ENCODE results near the gene MFSD12.

The MFSD12 gene

DNA sequence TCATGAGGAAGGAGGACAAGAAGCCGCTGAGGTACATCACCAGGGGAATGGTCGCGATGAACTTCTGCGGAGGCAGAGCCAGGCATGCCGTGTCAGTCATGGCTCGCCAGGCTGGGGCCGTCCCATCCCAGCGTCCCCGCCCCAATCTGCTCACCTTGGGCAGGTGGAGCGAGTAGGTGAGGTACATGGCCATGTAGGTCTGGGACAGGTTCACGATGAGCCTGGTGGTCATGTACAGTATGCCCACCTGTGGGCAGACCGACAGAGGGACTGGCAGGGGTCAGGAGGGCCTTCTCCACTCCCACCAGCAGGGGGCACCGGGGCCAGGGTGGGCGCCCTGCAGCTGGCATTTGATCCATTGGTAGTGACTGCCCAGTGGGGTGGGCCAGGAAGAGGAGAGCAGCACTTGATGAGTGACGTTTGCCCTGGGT, 10.1 kb downstream of the MFSD12 start:
- DNase-seq (ENCODE audit: low read depth): no peak
- TF ChIP-seq, protein P1, sequence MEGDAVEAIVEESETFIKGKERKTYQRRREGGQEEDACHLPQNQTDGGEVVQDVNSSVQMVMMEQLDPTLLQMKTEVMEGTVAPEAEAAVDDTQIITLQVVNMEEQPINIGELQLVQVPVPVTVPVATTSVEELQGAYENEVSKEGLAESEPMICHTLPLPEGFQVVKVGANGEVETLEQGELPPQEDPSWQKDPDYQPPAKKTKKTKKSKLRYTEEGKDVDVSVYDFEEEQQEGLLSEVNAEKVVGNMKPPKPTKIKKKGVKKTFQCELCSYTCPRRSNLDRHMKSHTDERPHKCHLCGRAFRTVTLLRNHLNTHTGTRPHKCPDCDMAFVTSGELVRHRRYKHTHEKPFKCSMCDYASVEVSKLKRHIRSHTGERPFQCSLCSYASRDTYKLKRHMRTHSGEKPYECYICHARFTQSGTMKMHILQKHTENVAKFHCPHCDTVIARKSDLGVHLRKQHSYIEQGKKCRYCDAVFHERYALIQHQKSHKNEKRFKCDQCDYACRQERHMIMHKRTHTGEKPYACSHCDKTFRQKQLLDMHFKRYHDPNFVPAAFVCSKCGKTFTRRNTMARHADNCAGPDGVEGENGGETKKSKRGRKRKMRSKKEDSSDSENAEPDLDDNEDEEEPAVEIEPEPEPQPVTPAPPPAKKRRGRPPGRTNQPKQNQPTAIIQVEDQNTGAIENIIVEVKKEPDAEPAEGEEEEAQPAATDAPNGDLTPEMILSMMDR (IDR thresholded peaks at IDR 0.05; ENCODE audit: control insufficient read depth, extremely low read depth, insufficient read depth): peak; percentile 39

DNA sequence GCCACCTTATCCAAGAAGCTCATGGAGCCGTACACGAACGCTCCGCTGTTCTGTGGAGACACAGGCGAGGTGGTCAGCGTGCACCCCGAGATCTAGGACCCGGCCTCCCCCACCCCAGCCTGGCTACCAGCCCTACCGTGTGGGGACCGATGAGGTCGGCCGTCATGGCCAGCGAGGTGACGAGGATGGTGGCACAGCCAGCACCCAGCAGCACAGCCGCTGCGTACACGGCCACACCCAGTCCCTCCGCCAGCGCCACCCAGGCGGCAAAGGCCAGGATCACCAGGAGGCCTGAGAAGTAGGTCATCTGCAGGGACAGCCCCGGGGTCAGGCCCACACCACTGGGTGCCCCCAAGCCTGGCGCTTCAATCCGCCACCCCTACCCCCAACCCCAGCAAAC, 11.3 kb downstream of the MFSD12 start:
- no peak overlapping the region for H3K4me3 ChIP-seq (ENCODE audit: low read depth, low read length)
- TF ChIP-seq, protein P1 (IDR thresholded peaks at IDR 0.05; ENCODE audit: control insufficient read depth, extremely low read depth, insufficient read depth): no peak

More for the DNA sequence above, 10.1 kb downstream of the MFSD12 start:
- H3K4me3 ChIP-seq (ENCODE audit: low read depth, low read length): no peak overlapping the region

DNA sequence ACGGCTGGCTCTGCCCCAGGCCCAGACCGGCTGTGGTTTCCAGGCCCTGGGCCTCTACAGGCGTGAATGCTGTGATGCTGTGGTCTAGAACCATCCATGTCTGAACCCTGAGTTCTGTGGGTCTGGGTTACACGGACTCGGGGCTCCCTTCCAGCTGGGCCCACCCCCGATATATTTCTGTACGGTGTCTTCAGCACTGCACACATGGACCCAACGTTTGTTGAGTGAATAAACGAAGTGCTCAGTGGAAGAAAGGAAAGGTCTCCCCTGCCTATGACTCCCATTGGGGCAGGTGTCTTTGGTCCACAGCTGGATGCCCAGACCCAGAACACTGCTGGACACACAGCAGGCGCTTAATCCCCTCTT, 11.7 kb downstream of the MFSD12 start:
- H3K4me3 ChIP-seq (ENCODE audit: low read depth, low read length): no peak overlapping the region
- TF ChIP-seq, protein P1 (IDR thresholded peaks at IDR 0.05; ENCODE audit: control insufficient read depth, extremely low read depth, insufficient read depth): no peak
- DNase-seq (ENCODE audit: low read depth): no peak

More for the DNA sequence above, 11.3 kb downstream of the MFSD12 start:
- DNase-seq (ENCODE audit: low read depth): no peak

DNA sequence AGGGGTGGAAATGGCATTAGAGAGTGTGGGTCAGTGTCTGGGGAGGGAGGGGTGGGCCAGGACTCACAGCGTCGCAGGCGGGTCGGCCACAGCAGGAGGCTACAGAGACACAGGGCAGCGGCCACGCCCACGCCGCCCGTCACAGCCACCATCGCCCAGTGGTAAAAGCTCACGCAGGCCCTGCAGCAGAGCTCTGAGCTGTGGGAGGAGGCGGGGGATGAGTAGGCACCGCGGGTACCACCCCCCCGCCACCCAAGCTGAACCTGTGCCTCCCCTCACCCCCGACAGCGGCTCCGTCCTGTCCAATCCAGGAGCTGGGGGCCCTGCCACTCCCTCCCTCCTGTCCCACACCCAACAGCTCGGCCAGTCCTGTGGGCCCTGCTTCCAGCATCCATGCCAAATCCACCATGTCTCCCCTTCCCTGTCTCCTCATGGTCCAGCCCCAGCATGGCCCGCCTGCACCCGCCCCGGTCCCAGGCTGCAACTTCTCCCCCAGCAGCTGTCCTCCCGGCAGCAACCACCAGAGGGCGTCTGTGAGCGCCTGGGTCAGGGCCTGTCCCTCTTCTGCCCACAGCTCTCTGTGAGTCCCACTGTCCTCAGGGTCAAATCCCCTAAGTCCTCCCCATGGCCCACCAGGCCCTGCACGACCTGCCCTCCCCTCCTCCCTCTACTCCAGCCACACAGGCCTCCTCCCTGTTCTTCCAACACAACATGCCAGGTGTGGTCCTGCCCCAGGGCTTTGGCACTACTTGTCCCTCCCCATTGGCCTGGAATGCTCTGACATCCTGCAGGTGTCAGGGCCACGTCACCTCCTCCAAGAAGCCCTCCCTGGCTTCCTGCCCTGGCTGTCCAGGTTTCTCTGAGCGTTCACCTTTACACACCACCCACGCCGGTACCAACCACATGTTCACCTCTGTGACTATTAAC, 12.4 kb downstream of the MFSD12 start:
- TF ChIP-seq, protein P1 (IDR thresholded peaks at IDR 0.05; ENCODE audit: control insufficient read depth, extremely low read depth, insufficient read depth): peak; percentile 83
- no peak for DNase-seq (ENCODE audit: low read depth)

DNA sequence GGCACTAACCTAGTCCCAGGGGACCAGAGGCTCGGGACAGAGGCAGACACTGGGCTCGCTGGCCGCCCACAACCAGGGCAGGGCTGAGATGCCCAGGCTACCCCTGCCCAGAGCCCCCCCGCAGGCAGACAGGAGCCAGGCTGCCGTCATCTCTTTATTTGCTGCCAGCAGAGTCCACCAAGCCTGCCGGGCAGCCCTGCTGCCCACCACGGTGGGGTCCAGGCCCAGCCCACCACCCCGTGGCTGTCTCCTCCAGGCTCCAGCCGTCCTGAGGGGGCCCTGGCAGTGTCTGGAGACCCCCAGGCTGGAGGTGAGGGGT, 13.4 kb downstream of the MFSD12 start:
- no peak overlapping the region for H3K4me3 ChIP-seq (ENCODE audit: low read depth, low read length)
- DNase-seq (ENCODE audit: low read depth): no peak
- TF ChIP-seq, protein P1 (IDR thresholded peaks at IDR 0.05; ENCODE audit: control insufficient read depth, extremely low read depth, insufficient read depth): no peak

More for the DNA sequence above, 12.4 kb downstream of the MFSD12 start:
- H3K4me3 ChIP-seq (ENCODE audit: low read depth, low read length): no peak overlapping the region

DNA sequence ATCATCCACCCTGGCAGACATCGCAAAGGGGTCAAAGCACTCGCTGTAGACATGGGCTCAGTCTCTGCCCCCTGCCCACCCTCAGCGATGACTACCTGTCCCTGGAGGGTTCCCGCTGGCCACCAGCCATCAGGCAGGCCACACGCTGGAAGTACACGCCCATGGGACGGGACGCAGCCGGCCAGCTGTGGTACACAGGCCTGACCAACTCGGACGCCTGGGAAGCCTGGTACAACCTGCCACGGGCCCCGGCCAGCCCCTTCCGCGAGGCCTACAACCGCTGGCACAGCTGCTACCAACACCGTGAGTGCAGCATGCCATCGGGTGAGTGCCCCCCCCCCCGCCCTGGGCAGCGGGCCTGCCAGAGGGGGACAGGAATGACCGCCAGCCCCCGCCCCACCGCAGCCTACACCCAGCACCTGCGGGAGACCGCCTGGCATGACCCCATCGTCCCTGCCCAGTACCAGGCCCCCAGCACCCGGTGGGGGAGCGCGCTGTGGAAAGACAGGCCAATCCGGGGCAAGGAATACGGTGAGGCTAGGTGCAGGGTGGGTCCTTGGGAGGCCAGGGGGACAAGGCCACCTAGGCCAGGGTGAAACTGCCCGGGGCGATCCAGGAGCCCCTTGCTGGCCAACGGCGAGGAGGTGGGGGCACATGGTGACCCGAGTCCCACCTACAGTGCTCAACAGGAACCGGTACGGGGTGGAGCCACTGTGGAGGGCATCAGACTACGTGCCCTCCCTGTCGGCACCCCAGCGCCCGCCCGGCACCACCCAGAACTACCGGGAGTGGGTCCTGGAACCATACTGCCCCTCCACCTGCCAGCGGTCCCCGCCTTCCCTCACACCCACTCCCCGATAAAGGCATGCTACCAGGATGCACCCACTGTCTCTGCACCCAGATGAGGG, 14.0 kb downstream of the MFSD12 start:
- TF ChIP-seq, protein P1 (IDR thresholded peaks at IDR 0.05; ENCODE audit: control insufficient read depth, extremely low read depth, insufficient read depth): no peak
- no peak overlapping the region for H3K4me3 ChIP-seq (ENCODE audit: low read depth, low read length)
- no peak for DNase-seq (ENCODE audit: low read depth)

All from LNCaP clone FGC (cell line).